Kidney (tissue), 14 donors: ENCODE measurements around the gene CWC25. TPM values are rescaled to one million over a fixed set of nuclear protein-coding genes. Genes with fewer than 3 reads are reported as not detected.
A peak's percentile ranks its signal among the peaks of the same experiment; 100 is the strongest.

Source experiments
- DNase-seq, 5 donors: peaks; one replicate each; pipeline ENCODE4 v3.0.0-alpha.2; 2013 to 2020
- FAIRE-seq: peaks from 2 replicates; lab custom pipeline; 2012; peaks lifted over from hg19 to GRCh38; lab: Jason Lieb, UNC
- H3K27ac ChIP-seq, 2 donors: one replicate each; pipeline ENCODE4 v1.7.0; 2013; ENCODE audit warnings: low read depth in 2 of 2, low read length in 2 of 2, inconsistent platforms in 1 of 2
- H3K27me3 ChIP-seq: one replicate; pipeline ENCODE4 v1.7.1; 2013; ENCODE audit warnings: low read length, inconsistent platforms; ENCODE audit not compliant: control insufficient read depth, insufficient read depth
- H3K36me3 ChIP-seq, 3 donors: one replicate each; pipeline versions ENCODE4 v1.7.0 to v1.7.1; 2013; ENCODE audit warnings: low read length in 3 of 3, control low read depth in 1 of 3, inconsistent platforms in 1 of 3; ENCODE audit not compliant: insufficient read depth in 3 of 3, control insufficient read depth in 2 of 3
- H3K4me1 ChIP-seq, 3 donors: one replicate each; pipeline versions ENCODE4 v1.7.0 to v1.7.1; 2013; ENCODE audit warnings: low read length in 3 of 3, inconsistent platforms in 1 of 3, low read depth in 1 of 3; ENCODE audit not compliant: control insufficient read depth in 2 of 3, insufficient read depth in 2 of 3
- H3K4me3 ChIP-seq, 3 donors: one replicate each; pipeline versions ENCODE4 v1.7.0 to v1.8.1; 2013; ENCODE audit warnings: low read length in 3 of 3, control low read depth in 1 of 3, inconsistent platforms in 1 of 3
- H3K9ac ChIP-seq, 3 donors: one replicate each; pipeline versions ENCODE4 v1.7.0 to v1.7.1; 2013; ENCODE audit warnings: low read length in 3 of 3, control low read depth in 1 of 3, inconsistent platforms in 1 of 3
- H3K9me3 ChIP-seq, 3 donors: one replicate each; pipeline versions ENCODE4 v1.7.0 to v1.7.1; 2013; ENCODE audit warnings: low read length in 3 of 3, control low read depth in 1 of 3, inconsistent platforms in 1 of 3; ENCODE audit not compliant: control insufficient read depth in 2 of 3, insufficient read depth in 1 of 3
- CTCF ChIP-seq: IDR thresholded peaks from 3 replicates; pipeline ENCODE4 v1.5.1; 2012; ENCODE audit warnings: mild to moderate bottlenecking, moderate library complexity, borderline replicate concordance; ENCODE audit not compliant: insufficient read depth; ENCODE audit errors: extremely low read depth
- intact Hi-C: fragments of 100-400 bp; cut with DNase I; formaldehyde crosslinking; loops from one replicate; pipeline ENCODE4 v1.11.1; 2022
- polyA plus RNA-seq: library from polyadenylated mRNA; stranded (reverse); fragments of 350-450 nt; fragmentation: Illumina TruSeq; extraction: RNeasy Lipid Tissue Mini Kit (QIAGEN cat#74804); gene quantifications from one replicate; pipeline ENCODE4 v1.2.3, GENCODE V29; 2014; ENCODE audit warnings: low read depth, low replicate concordance; ENCODE audit not compliant: insufficient read depth
- total RNA-seq: library from RNA; stranded (reverse); fragmentation: NEBNext Ultra II Directional; extraction: Animal tissue kit (Norgen Biotek cat#: 25700); gene quantifications from one replicate; pipeline ENCODE4 v1.2.1, GENCODE V29; 2021
- donor health status: control.
- donor health status: control.
- donor health status: control.
- donor health status: control.
- donor health status: control.
- donor health status: DM: yes; HTN: yes; CAD: no.
- donor health status: Normal renal cell carcinoma (clear cell type).

The CWC25 gene
- total and polyA plus RNA-seq, 2 donors from 2014 or later, result 12.9 to 25.7 TPM

DNA sequence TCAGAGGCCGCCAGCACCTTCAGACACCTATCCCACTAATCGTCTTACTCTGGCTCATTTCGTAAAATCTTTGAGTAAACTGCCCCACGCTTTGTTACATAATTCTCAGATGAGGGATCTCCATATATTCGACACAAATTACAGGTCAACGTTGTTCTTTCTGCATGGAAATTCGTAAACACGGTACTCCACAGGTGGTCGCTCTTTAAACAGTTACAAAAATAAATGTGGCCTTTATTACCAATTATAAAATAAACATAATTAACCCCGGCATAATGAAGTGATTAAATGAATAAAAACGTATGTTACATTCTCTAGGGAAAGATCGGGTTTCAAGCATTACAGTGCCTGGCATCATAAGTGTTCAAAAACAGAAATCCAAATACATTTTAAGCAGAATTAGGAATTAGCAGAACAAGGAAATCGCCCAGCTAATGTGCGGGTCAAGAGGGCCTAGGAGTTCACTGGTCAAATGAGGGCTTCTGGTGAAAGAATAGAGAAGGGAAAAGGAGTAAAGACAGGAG lies 24.8 kb downstream of the CWC25 start:
- Histone ChIP-seq H3K27me3 (no peaks in the 10 kb centered on the region), H3K36me3 (peaks cover 3 to 29% (median 15%) of the 10 kb centered on the region in 3 donors), H3K9me3 (no peaks in the 10 kb centered on the region), H3K27ac (peak overlapping the region; percentile 98), H3K9ac (peak overlapping the region in 2 of 3 donors; percentile 21 to 29), H3K4me1 (peaks cover 5 to 22% (median 7%) of the 10 kb centered on the region in 3 donors), H3K4me3 (peak overlapping the region; percentile 50 to 62 (median 57))
- intact Hi-C loops, result no loop called here
- DNase-seq (no peak), FAIRE-seq (no peak)
- TF ChIP-seq CTCF, result no peak

DNA sequence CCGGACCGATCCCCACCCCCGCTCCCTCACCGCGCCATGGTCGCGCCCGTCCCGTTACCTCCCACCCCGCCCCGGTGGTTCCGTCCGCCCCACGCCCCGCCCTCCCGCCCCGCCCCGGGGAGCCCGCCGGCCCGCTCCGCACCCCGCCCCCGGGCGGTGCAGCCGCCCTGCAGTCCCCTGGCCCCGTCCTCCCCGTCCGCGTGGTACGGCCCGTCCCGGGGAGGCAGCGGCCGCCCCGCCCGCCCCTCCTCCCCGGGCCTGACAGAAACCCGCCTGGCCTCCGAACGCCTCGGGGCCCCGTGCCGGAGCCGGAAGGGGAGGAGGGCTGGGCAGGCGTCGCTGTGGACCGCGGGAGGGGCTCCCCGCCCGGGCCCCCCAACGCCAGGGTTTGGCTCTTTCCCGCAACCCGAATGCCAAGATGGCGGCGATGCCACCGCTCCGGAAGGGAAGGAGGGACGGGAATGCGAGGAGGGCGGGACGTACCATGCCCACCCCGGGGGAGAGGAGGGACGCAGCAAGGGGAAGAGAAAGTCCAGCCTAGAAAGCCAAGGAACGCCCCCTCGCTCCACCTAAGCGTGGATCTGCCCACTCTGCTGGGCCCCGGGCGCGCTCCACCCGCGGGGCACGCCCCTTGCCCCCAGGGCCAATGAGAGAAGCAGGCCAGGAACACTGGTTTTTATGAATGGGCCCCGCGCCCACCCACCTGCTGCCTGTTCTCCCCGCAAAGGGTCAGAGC lies 25.5 kb downstream of the CWC25 start, which contains the start of gene PIP4K2B:
PIP4K2B (minus strand) TSS at position 56 of the 736 bp plus-strand sequence. CDS start 132 bp downstream, outside the sequence.
- Histone ChIP-seq H3K36me3 (peaks cover 3 to 29% (median 15%) of the 10 kb centered on the region in 3 donors), H3K9me3 (no peaks in the 10 kb centered on the region), H3K4me3 (peak within 1 kb of the TSS; percentile 69 to 78 (median 78)), H3K9ac (peak within 1 kb of the TSS; percentile 62 to 82 (median 82)), H3K27ac (peak within 1 kb of the TSS; percentile 98), H3K27me3 (no peaks in the 10 kb centered on the region), H3K4me1 (peaks cover 5 to 22% (median 7%) of the 10 kb centered on the region in 3 donors)
- intact Hi-C loops, result no loop called here
- FAIRE-seq (no peak), DNase-seq (peak; percentile 98 to 99 (median 98))
- no peak for TF ChIP-seq CTCF

GRCh38 chr17:38798614-38799500 lies 26.3 kb downstream of the CWC25 start:
- intact Hi-C loops, result no loop called here
- no peak for FAIRE-seq
- peak in 3 of 5 donors; percentile 59 to 89 (median 72) for DNase-seq
- peaks cover under 1 to 23% (median 12%) of the 10 kb centered on the region in 3 donors for H3K36me3 ChIP-seq
- peak overlapping the region; percentile 69 to 78 (median 78) for H3K4me3 ChIP-seq
- H3K27me3 ChIP-seq, result no peaks in the 10 kb centered on the region
- no peaks in the 10 kb centered on the region for H3K9me3 ChIP-seq
- H3K4me1 ChIP-seq, result peaks cover 5 to 22% (median 7%) of the 10 kb centered on the region in 3 donors
- peak overlapping the region; percentile 62 to 82 (median 82) for H3K9ac ChIP-seq
- TF ChIP-seq CTCF, result no peak
- H3K27ac ChIP-seq, result peak overlapping the region; percentile 90 to 91
